Measurements from ENCODE around the gene NPPC. TPM values are rescaled to one million over a fixed set of nuclear protein-coding genes. Genes with fewer than 3 reads are reported as not detected.
A peak's percentile ranks its signal among the peaks of the same experiment; 100 is the strongest.
"Not testable (repeated sequence)": the region's sequence is repeated elsewhere in the genome, so short reads cannot be mapped to it uniquely, and the experiment has no call there.

Gene NPPC
- total RNA-seq, 1 experiment from 2014 or later = 0.98 TPM

DNA sequence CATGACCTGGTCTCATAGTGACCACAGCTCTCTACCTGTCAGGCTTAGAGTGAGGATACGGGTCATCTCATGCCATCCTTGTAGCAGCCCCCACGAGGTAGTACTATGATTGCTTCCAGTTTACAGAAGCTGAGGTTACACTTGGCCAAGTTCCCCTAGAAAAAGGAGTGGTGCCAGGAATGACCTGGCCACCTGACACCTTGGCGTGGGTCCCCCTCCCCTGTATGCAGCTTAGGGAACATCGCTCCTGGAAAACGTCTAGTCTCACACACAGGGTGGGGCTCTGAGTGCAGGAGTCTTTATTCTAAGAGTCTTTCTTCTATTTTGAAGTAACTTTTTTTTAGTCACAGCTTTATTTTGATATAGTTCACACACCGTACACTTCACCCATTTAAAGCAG, 14.8 kb downstream of the NPPC start:
- no peak for DNase-seq (ENCODE audit: low spot score)
- Mint-ChIP-seq H3K27me3 (ENCODE audit: low read depth) (no peaks in the 10 kb centered on the region), H3K27ac (no peak overlapping the region), H3K9me3 (no peaks in the 10 kb centered on the region), H3K36me3 (no peaks in the 10 kb centered on the region), H3K4me3 (no peak overlapping the region), H3K4me1 (peaks cover 12% of the 10 kb centered on the region)
- ATAC-seq = no peak
- ChIA-PET CTCF (interaction anchor here (1.8 to 3.0 kb wide), 2 partner anchors 11 to 14 kb away, joined by 12 to 17 read pairs; partner anchors contain the start of gene NPPC), POLR2A (interaction anchor here (0.6 kb wide), 1 partner anchor 203 kb away, joined by 3 read pairs; no protein-coding TSS in a partner anchor)
- no peak for TF ChIP-seq ELF4 (CRISPR knock-in tag; IDR thresholded peaks at IDR 0.05; ENCODE audit: low read depth)
- TF ChIP-seq, protein P1, sequence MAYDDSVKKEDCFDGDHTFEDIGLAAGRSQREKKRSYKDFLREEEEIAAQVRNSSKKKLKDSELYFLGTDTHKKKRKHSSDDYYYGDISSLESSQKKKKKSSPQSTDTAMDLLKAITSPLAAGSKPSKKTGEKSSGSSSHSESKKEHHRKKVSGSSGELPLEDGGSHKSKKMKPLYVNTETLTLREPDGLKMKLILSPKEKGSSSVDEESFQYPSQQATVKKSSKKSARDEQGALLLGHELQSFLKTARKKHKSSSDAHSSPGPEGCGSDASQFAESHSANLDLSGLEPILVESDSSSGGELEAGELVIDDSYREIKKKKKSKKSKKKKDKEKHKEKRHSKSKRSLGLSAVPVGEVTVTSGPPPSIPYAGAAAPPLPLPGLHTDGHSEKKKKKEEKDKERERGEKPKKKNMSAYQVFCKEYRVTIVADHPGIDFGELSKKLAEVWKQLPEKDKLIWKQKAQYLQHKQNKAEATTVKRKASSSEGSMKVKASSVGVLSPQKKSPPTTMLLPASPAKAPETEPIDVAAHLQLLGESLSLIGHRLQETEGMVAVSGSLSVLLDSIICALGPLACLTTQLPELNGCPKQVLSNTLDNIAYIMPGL (CRISPR knock-in tag; IDR thresholded peaks at IDR 0.05) = no peak
- no peak for TF ChIP-seq TCF7 (CRISPR knock-in tag; IDR thresholded peaks at IDR 0.05; ENCODE audit: low read depth)
- TF ChIP-seq, protein P2, sequence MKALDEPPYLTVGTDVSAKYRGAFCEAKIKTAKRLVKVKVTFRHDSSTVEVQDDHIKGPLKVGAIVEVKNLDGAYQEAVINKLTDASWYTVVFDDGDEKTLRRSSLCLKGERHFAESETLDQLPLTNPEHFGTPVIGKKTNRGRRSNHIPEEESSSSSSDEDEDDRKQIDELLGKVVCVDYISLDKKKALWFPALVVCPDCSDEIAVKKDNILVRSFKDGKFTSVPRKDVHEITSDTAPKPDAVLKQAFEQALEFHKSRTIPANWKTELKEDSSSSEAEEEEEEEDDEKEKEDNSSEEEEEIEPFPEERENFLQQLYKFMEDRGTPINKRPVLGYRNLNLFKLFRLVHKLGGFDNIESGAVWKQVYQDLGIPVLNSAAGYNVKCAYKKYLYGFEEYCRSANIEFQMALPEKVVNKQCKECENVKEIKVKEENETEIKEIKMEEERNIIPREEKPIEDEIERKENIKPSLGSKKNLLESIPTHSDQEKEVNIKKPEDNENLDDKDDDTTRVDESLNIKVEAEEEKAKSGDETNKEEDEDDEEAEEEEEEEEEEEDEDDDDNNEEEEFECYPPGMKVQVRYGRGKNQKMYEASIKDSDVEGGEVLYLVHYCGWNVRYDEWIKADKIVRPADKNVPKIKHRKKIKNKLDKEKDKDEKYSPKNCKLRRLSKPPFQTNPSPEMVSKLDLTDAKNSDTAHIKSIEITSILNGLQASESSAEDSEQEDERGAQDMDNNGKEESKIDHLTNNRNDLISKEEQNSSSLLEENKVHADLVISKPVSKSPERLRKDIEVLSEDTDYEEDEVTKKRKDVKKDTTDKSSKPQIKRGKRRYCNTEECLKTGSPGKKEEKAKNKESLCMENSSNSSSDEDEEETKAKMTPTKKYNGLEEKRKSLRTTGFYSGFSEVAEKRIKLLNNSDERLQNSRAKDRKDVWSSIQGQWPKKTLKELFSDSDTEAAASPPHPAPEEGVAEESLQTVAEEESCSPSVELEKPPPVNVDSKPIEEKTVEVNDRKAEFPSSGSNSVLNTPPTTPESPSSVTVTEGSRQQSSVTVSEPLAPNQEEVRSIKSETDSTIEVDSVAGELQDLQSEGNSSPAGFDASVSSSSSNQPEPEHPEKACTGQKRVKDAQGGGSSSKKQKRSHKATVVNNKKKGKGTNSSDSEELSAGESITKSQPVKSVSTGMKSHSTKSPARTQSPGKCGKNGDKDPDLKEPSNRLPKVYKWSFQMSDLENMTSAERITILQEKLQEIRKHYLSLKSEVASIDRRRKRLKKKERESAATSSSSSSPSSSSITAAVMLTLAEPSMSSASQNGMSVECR (CRISPR knock-in tag; IDR thresholded peaks at IDR 0.05; ENCODE audit: borderline replicate concordance) = no peak
- no peak for TF ChIP-seq NFYB (CRISPR knock-in tag; conservative IDR thresholded peaks at IDR 0.05; ENCODE audit: low read depth)
- TF ChIP-seq, protein P3, sequence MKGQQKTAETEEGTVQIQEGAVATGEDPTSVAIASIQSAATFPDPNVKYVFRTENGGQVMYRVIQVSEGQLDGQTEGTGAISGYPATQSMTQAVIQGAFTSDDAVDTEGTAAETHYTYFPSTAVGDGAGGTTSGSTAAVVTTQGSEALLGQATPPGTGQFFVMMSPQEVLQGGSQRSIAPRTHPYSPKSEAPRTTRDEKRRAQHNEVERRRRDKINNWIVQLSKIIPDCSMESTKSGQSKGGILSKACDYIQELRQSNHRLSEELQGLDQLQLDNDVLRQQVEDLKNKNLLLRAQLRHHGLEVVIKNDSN (CRISPR knock-in tag; IDR thresholded peaks at IDR 0.05) = no peak
- no peak for TF ChIP-seq GTF2I (CRISPR knock-in tag; conservative IDR thresholded peaks at IDR 0.05)
- TF ChIP-seq AFF4 (CRISPR knock-in tag; IDR thresholded peaks at IDR 0.05; ENCODE audit: borderline replicate concordance) = no peak
- TF ChIP-seq CBFB (CRISPR knock-in tag; IDR thresholded peaks at IDR 0.05; ENCODE audit: low read depth) = no peak
- no peak for TF ChIP-seq ZNF423 (CRISPR knock-in tag; IDR thresholded peaks at IDR 0.05)
- no peak for TF ChIP-seq ZBTB21 (CRISPR knock-in tag; IDR thresholded peaks at IDR 0.05; ENCODE audit: borderline replicate concordance)
- TF ChIP-seq SP1 (CRISPR knock-in tag; conservative IDR thresholded peaks at IDR 0.05) = no peak

DNA sequence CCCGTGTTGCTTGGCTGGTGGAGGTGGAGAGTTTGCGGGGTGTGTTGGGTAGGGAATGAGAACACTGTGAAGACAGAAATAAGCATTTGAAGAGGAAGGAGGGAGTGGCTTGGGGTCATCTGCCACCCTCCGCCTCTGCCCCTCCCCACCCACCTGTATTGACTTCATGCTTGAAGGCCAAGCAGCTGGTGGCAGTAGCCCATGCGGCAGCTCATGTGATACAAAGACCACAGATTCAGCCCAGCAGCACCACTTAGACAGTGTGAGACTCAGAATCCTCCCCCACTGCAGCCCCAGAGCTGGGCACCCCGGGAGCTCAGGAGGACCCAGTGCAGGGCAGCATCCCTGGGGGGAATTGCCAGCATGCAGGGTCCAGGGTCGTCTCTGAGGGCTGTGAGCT, 15.4 kb downstream of the NPPC start:
- ChIA-PET POLR2A (no interaction called here), CTCF (interaction anchor here (1.8 to 3.0 kb wide), 2 partner anchors 10 to 15 kb away, joined by 12 to 17 read pairs; partner anchors contain the start of gene NPPC)
- Mint-ChIP-seq H3K36me3 (no peaks in the 10 kb centered on the region), H3K4me1 (peaks cover 12% of the 10 kb centered on the region), H3K4me3 (no peak overlapping the region), H3K27me3 (ENCODE audit: low read depth) (no peaks in the 10 kb centered on the region), H3K27ac (no peak overlapping the region), H3K9me3 (no peaks in the 10 kb centered on the region)
- DNase-seq (ENCODE audit: low spot score) = no peak
- peak; percentile 19; the same call in 1 of the 2 replicates for ATAC-seq
- TF ChIP-seq FOXP1 (CRISPR knock-in tag; IDR thresholded peaks at IDR 0.05; ENCODE audit: borderline replicate concordance) (0 out of 2 replicates have a peak, but pooled peaks have one; percentile 11), ZNF138 (CRISPR knock-in tag; conservative IDR thresholded peaks at IDR 0.05) (no peak)

DNA sequence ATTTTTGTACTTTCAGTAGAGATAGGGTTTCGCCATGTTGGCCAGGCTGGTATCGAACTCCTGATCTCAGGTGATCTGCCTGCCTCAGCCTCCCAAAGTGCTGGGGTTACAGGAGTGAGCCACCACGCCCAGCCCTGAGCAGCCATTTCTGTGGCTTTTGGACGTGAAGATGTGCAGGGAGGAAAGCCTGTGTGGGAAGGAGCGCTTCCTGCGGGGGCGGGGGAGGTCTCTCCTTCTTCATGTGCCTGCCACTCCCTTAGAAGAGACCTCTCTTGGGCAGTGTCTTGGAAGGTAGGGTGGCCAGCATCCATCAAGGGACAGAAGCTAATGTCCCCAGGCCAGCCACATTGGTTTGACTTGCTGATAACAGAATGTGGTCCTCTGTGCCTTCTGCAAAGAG, 16.0 kb downstream of the NPPC start:
- H3K27me3 Mint-ChIP-seq (ENCODE audit: low read depth); H3K27ac Mint-ChIP-seq; ATAC-seq; H3K4me3 Mint-ChIP-seq; H3K9me3 Mint-ChIP-seq; DNase-seq (ENCODE audit: low spot score); H3K36me3 Mint-ChIP-seq: not testable (repeated sequence)
- ChIA-PET CTCF (interaction anchor here (1.8 to 3.0 kb wide), 2 partner anchors 9 to 15 kb away, joined by 12 to 17 read pairs; partner anchors contain the start of gene NPPC), POLR2A (interaction anchor here (0.6 kb wide), 1 partner anchor 15 kb away, joined by 3 read pairs; no protein-coding TSS in a partner anchor)
- H3K4me1 Mint-ChIP-seq = peaks cover 12% of the 10 kb centered on the region
